Vagina (tissue), 2 donors: ENCODE measurements around the gene CDH7. TPM values are rescaled to one million over a fixed set of nuclear protein-coding genes. Genes with fewer than 3 reads are reported as not detected.

Experiments used
- DNase-seq, 2 donors: peaks; one replicate each; pipeline ENCODE4 v3.0.0-alpha.2; 2017; ENCODE audit errors: extremely low spot score in 2 of 2
- H3K27ac ChIP-seq: fragments of 200-600 bp; sonication (generic); one replicate; pipeline ENCODE4 v1.5.1; 2019
- H3K27me3 ChIP-seq: fragments of 200-600 bp; sonication (generic); one replicate; pipeline ENCODE4 v1.5.1; 2019
- H3K36me3 ChIP-seq, 2 donors: fragments of 200-600 bp; sonication (generic); one replicate each; pipeline ENCODE4 v1.5.1; 2017 to 2019
- H3K4me1 ChIP-seq: fragments of 200-600 bp; sonication (generic); one replicate; pipeline ENCODE4 v1.5.1; 2019
- H3K4me3 ChIP-seq, 2 donors: fragments of 200-600 bp; sonication (generic); 1 replicate in 1 of 2; 2 replicates in 1 of 2; pipeline ENCODE4 v1.5.1; 2016 to 2019
- H3K9me3 ChIP-seq: fragments of 200-600 bp; sonication (generic); one replicate; pipeline ENCODE4 v1.5.1; 2019
- CTCF ChIP-seq, 3 experiments: fragments of 450-650 bp in 2 of 3; fragments of 200-600 bp in 1 of 3; sonication (generic) in 1 of 3; IDR thresholded peaks; one replicate each; pipeline ENCODE4 v1.5.1; 2017 to 2019; ENCODE audit warnings: antibody characterized with exemption in 3 of 3, mild to moderate bottlenecking in 2 of 3, moderate library complexity in 2 of 3
- POLR2A ChIP-seq, 2 donors: fragments of 450-650 bp; IDR thresholded peaks; one replicate each; pipeline ENCODE4 v1.6.1; 2017; ENCODE audit warnings: antibody characterized with exemption in 2 of 2, mild to moderate bottlenecking in 2 of 2, moderate library complexity in 2 of 2
- POLR2AphosphoS5 ChIP-seq, 2 donors: sonication (generic); formaldehyde crosslinking; IDR thresholded peaks; one replicate each; pipeline ENCODE4 v1.9.0; 2017; ENCODE audit warnings: antibody characterized with exemption in 2 of 2, mild to moderate bottlenecking in 2 of 2, low read depth in 1 of 2; ENCODE audit not compliant: insufficient read depth in 1 of 2
- intact Hi-C: fragments of 100-400 bp; cut with DNase I; formaldehyde crosslinking; loops from one replicate; pipeline ENCODE4 v1.15.1; 2023
- total RNA-seq: library from RNA; depleted of rRNA; stranded (reverse); fragments of >200 nt; gene quantifications from one replicate; pipeline ENCODE4 v1.2.3, GENCODE V29; 2016

The CDH7 gene
- total RNA-seq, 1 donor from 2014 or later: not detected

- TF ChIP-seq POLR2A (IDR thresholded peaks at IDR 0.05): no peak
- TF ChIP-seq CTCF (IDR thresholded peaks at IDR 0.05): no peak
- no peak for TF ChIP-seq POLR2AphosphoS5 (IDR thresholded peaks at IDR 0.05; ENCODE audit: insufficient read depth in 1 of 2, low read depth in 1 of 2)
Measured at GRCh38 chr18:65768120-65768778, 17.4 kb downstream of the CDH7 start.

GRCh38 chr18:65769652-65770051 lies 18.8 kb downstream of the CDH7 start:
- Histone ChIP-seq H3K27ac (no peak overlapping the region), H3K9me3 (no peaks in the 10 kb centered on the region), H3K27me3 (no peaks in the 10 kb centered on the region), H3K36me3 (no peaks in the 10 kb centered on the region), H3K4me3 (no peak overlapping the region), H3K4me1 (no peaks in the 10 kb centered on the region)
- TF ChIP-seq POLR2AphosphoS5 (IDR thresholded peaks at IDR 0.05; ENCODE audit: insufficient read depth in 1 of 2, low read depth in 1 of 2) (no peak), POLR2A (IDR thresholded peaks at IDR 0.05) (no peak), CTCF (IDR thresholded peaks at IDR 0.05) (no peak)
- intact Hi-C loops: no loop called here
- DNase-seq: no peak

More at GRCh38 chr18:65768120-65768778, 17.4 kb downstream of the CDH7 start:
- intact Hi-C loops: no loop called here
- no peaks in the 10 kb centered on the region for H3K4me1 ChIP-seq
- H3K9me3 ChIP-seq: no peaks in the 10 kb centered on the region
- no peak for DNase-seq
- H3K27me3 ChIP-seq: no peaks in the 10 kb centered on the region
- H3K4me3 ChIP-seq: no peak overlapping the region
- no peak overlapping the region for H3K27ac ChIP-seq
- H3K36me3 ChIP-seq: no peaks in the 10 kb centered on the region

- Histone ChIP-seq H3K27ac (no peak overlapping the region), H3K36me3 (no peaks in the 10 kb centered on the region), H3K27me3 (no peaks in the 10 kb centered on the region), H3K4me1 (no peaks in the 10 kb centered on the region), H3K9me3 (no peaks in the 10 kb centered on the region), H3K4me3 (no peak overlapping the region)
- TF ChIP-seq POLR2AphosphoS5 (IDR thresholded peaks at IDR 0.05; ENCODE audit: insufficient read depth in 1 of 2, low read depth in 1 of 2) (no peak), POLR2A (IDR thresholded peaks at IDR 0.05) (no peak), CTCF (IDR thresholded peaks at IDR 0.05) (no peak)
- intact Hi-C loops: no loop called here
- DNase-seq: no peak
Measured at GRCh38 chr18:65786474-65786873, 35.7 kb downstream of the CDH7 start.

- no peak for DNase-seq
- intact Hi-C loops: no loop called here
- no peaks in the 10 kb centered on the region for H3K9me3 ChIP-seq
- no peak for TF ChIP-seq POLR2AphosphoS5 (IDR thresholded peaks at IDR 0.05; ENCODE audit: insufficient read depth in 1 of 2, low read depth in 1 of 2)
- no peak for TF ChIP-seq POLR2A (IDR thresholded peaks at IDR 0.05)
- no peak for TF ChIP-seq CTCF (IDR thresholded peaks at IDR 0.05)
- H3K27ac ChIP-seq: no peak overlapping the region
- no peaks in the 10 kb centered on the region for H3K27me3 ChIP-seq
- no peak overlapping the region for H3K4me3 ChIP-seq
- H3K4me1 ChIP-seq: no peaks in the 10 kb centered on the region
- H3K36me3 ChIP-seq: no peaks in the 10 kb centered on the region
Measured at GRCh38 chr18:65788373-65788772, 37.6 kb downstream of the CDH7 start.

- DNase-seq: no peak
- intact Hi-C loops: no loop called here
- Histone ChIP-seq H3K27ac (no peak overlapping the region), H3K27me3 (no peaks in the 10 kb centered on the region), H3K4me1 (no peaks in the 10 kb centered on the region), H3K36me3 (no peaks in the 10 kb centered on the region), H3K4me3 (no peak overlapping the region), H3K9me3 (no peaks in the 10 kb centered on the region)
- no peak for TF ChIP-seq POLR2A (IDR thresholded peaks at IDR 0.05)
- TF ChIP-seq POLR2AphosphoS5 (IDR thresholded peaks at IDR 0.05; ENCODE audit: insufficient read depth in 1 of 2, low read depth in 1 of 2): no peak
- no peak for TF ChIP-seq CTCF (IDR thresholded peaks at IDR 0.05)
Measured at GRCh38 chr18:65790604-65791003, 39.8 kb downstream of the CDH7 start.
